AG04450 (cell line): ENCODE results near the gene RTL5. TPM values are rescaled to one million over a fixed set of nuclear protein-coding genes. Genes with fewer than 3 reads are reported as not detected.

Experiments
- CTCF ChIA-PET: fragments of 300-600, 350-600 bp; formaldehyde crosslinking; extraction: SDS; loops from one replicate; lab custom pipeline; 2022; ENCODE audit warnings: antibody characterized with exemption, inconsistent platforms; lab: Charles Lee
- POLR2A ChIA-PET: fragments of 350-600 bp; formaldehyde crosslinking; extraction: SDS; loops from one replicate; lab custom pipeline; 2021; ENCODE audit warnings: antibody characterized with exemption, inconsistent platforms; lab: Yijun Ruan, JAX
- DNase-seq: peaks from one replicate; pipeline ENCODE4 v3.0.0-alpha.2; 2011; ENCODE audit warnings: low read depth, low spot score
- H3K27ac ChIP-seq: one replicate; pipeline ENCODE4 v1.5.1; 2012; ENCODE audit warnings: low read depth, low read length, control low read depth
- H3K27me3 ChIP-seq: one replicate; pipeline ENCODE4 v1.6.0; 2012; ENCODE audit warnings: low read length; ENCODE audit not compliant: control insufficient read depth, insufficient read depth
- H3K4me3 ChIP-seq: 2 replicates; pipeline ENCODE4 v1.5.1; 2011; ENCODE audit warnings: mild to moderate bottlenecking, low read depth, low read length, control low read depth
- H3K9me3 ChIP-seq: 2 replicates; pipeline ENCODE4 v1.5.1; 2012; ENCODE audit warnings: low read length; ENCODE audit not compliant: control insufficient read depth, insufficient read depth
- CTCF ChIP-seq: IDR thresholded peaks from 2 replicates; pipeline ENCODE4 v1.5.1; 2011; ENCODE audit warnings: low read depth, low read length, control low read depth, inconsistent platforms
- polyA plus RNA-seq: library from polyadenylated mRNA; depleted of rRNA; stranded (reverse); fragments of >200 nt; gene quantifications from 2 replicates; pipeline ENCODE4 v1.2.3, GENCODE V29; 2011

The RTL5 gene
- polyA plus RNA-seq, 1 experiment, result 1.7 TPM

DNA sequence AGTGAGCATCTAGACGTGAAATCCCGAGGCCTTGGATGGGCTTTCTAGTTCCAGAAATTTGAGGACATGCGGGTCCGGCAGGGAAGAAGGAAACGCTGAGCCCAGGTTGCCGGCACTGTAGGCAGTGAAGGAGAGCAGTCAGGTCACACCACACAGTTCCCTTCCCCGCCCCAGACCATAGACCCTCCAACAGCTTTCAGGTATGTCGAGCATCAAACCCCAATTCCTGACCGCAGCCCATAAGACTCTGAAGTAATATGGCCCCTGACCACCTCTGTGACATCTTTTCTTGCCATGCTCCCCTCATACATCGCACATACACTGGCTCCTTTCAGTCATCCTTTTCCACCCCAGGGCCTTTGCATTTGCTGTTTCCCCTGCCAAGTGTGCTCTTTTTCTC is 23.0 kb downstream of the RTL5 start:
- ChIA-PET POLR2A (no interaction called here), CTCF (no interaction called here)
- Histone ChIP-seq H3K4me3 (no peak overlapping the region), H3K27me3 (no peaks in the 10 kb centered on the region), H3K9me3 (no peaks in the 10 kb centered on the region), H3K27ac (no peak overlapping the region)
- no peak for DNase-seq
- TF ChIP-seq CTCF, result no peak

- no peak for DNase-seq
- Histone ChIP-seq H3K27me3 (no peaks in the 10 kb centered on the region), H3K9me3 (no peaks in the 10 kb centered on the region), H3K4me3 (no peak overlapping the region), H3K27ac (no peak overlapping the region)
- POLR2A ChIA-PET, result no interaction called here
- no peak for TF ChIP-seq CTCF
- CTCF ChIA-PET, result no interaction called here
Observed at GRCh38 chrX:72107841-72108595, 23.7 kb downstream of the RTL5 start.

- no peak overlapping the region for H3K27ac ChIP-seq
- CTCF ChIA-PET, result no interaction called here
- H3K27me3 ChIP-seq, result no peaks in the 10 kb centered on the region
- no peak overlapping the region for H3K4me3 ChIP-seq
- POLR2A ChIA-PET, result no interaction called here
- no peak for DNase-seq
- no peaks in the 10 kb centered on the region for H3K9me3 ChIP-seq
- no peak for TF ChIP-seq CTCF
Observed at GRCh38 chrX:72107320-72107719, 24.4 kb downstream of the RTL5 start.

DNA sequence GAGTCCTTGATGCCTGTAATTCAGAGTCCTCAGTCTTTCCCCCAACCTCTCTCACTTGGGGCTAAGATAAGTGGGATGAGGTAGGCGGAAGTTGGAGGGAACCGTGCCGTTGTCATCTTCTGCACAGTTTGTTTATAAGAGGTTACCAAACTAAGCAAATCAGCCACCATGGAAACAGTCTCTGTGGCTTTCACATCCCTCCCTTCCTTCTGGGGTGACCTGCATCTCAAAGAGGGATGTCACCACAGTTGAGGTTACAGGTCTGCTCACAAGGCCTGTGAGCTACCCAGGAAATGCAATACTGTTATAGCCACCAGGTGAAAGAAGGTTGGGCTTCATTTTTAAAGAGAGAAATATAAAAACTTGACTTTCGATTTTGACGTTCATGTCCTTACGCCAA is 26.3 kb downstream of the RTL5 start:
- Histone ChIP-seq H3K27ac (no peak overlapping the region), H3K9me3 (no peaks in the 10 kb centered on the region), H3K27me3 (no peaks in the 10 kb centered on the region), H3K4me3 (no peak overlapping the region)
- ChIA-PET POLR2A (no interaction called here), CTCF (no interaction called here)
- TF ChIP-seq CTCF, result no peak
- DNase-seq, result no peak

GRCh38 chrX:72102760-72103159 is 29.0 kb downstream of the RTL5 start:
- POLR2A ChIA-PET, result no interaction called here
- H3K4me3 ChIP-seq, result no peak overlapping the region
- CTCF ChIA-PET, result no interaction called here

More at GRCh38 chrX:72102760-72103159, 29.0 kb downstream of the RTL5 start:
- Histone ChIP-seq H3K9me3 (no peaks in the 10 kb centered on the region), H3K27me3 (no peaks in the 10 kb centered on the region), H3K27ac (no peak overlapping the region)
- TF ChIP-seq CTCF, result no peak
- no peak for DNase-seq
